Central memory CD4-positive, alpha-beta T cell (primary cell): ENCODE measurements around the gene NXPH2.
"Not testable (repeated sequence)": the region's sequence is repeated elsewhere in the genome, so short reads cannot be mapped to it uniquely, and the experiment has no call there.

Experiments
- DNase-seq: peaks from one replicate; pipeline ENCODE4 v3.0.0; 2022

Gene NXPH2

GRCh38 chr2:138752197-138752956 is 27.8 kb downstream of the NXPH2 start:
- DNase-seq = no peak

- DNase-seq = no peak
These were observed 35.5 kb downstream of the NXPH2 start for GRCh38 chr2:138744713-138745112.

- DNase-seq = no peak
These were observed 37.6 kb downstream of the NXPH2 start for GRCh38 chr2:138742441-138743057.

- DNase-seq = no peak
These were observed 38.3 kb downstream of the NXPH2 start for GRCh38 chr2:138741851-138742250.

DNA sequence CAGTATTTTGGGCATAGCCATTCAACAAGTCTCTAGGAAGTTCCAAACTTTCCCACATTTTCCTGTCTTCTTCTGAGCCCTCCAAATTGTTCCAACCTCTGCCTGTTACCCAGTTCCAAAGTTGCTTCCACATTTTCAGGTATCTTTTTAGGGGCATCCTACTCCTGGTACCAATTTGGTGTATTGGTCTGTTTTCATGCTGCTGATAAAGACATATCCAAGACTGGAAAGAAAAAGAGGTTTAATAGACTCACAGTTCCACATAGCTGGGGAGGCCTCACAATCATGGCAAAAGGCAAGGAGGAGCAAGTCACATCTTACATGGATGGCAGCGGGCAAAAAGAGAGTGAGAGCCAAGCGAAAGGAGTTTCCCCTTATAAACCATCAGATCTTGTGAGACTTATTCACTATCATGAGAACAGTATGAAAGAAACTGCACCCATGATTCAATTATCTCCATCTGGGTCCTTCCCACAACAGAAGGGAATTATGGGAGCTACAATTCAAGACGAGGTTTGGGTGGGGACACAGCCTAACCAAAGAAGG is 43.1 kb downstream of the NXPH2 start:
- DNase-seq = not testable (repeated sequence)

DNA sequence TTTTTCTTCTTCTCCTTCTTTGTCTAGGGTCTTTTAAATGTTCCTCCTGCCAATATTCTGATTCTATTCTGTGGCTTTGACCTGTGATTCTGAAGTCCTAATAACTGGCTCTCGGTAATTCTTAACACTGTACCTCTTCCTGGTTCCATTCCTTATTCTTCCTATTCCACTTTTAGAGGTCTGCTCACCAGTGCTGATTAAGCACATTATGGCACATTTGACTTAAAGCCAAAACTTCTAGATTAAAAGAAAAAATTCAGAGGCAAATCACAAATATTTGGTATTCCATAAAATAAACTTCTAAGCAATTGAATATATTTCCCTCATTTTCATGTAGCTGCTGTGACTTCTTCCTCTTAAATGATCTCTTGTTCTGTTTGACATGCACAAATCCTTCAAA is 47.5 kb downstream of the NXPH2 start:
- no peak for DNase-seq

DNA sequence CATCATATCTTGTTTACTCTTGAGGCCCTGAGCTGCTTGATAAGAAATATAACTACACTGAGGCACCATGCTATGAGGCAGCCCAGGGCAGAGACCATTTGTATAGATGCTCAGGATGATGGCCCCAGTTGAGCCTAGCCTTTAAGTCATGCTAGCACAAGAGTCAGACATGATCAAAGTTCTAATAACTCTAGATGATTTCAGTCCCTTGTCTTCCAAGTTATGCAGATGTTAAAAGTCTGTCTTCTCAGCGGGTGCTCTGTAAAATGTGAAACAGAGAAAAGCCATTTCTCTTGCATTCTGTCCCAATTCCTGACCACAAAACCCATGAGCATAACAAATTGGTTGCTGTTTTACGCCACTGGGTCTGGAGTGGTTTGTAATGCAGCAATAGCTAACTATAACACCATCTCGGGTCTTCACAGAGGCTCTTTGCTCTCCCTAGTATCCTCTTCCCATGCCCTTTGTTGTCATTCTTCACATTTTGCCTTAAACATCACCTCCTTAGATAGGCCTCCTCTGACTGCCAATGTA is 49.6 kb downstream of the NXPH2 start:
- DNase-seq = no peak

GRCh38 chr2:138727956-138728355 is 52.2 kb downstream of the NXPH2 start:
- DNase-seq = no peak

DNA sequence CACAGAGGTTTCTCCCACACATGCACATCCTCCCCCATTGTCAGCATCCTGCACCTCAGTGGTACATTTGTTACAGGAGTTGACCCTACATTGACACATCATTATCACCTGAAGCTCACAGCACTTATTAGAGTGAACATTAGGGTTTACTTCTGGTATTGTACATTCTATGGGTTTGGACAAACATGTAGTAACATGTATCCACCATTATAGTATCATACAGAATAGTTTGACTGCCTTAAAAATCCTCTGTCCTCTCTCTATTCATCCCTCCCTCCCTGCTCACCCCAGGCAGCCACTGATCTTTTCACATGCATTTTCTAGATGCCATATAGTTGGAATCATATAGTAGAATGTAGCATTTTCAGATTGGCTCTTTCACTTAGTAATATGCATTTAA is 53.5 kb downstream of the NXPH2 start:
- no peak for DNase-seq

- DNase-seq = no peak
These were observed 55.3 kb downstream of the NXPH2 start for GRCh38 chr2:138724729-138725459.

DNA sequence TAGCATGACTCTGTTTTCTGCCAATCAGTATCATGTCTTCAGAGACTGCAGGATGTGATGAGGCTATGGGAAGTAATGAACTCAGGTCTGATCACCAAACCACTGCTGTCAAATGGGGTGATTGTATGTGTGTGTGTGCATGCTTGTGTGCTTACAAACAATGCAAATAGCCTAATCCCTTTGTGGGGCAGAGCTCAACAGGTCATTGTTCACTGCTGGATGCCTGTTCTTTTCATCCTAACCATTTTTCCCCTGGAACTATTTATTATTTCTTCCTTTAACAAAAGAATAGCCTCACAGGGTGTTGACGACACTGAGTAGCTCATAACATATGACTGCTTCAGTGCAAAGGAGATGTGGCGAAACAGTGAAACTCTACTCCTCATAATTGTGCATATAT is 55.9 kb downstream of the NXPH2 start:
- no peak for DNase-seq

DNA sequence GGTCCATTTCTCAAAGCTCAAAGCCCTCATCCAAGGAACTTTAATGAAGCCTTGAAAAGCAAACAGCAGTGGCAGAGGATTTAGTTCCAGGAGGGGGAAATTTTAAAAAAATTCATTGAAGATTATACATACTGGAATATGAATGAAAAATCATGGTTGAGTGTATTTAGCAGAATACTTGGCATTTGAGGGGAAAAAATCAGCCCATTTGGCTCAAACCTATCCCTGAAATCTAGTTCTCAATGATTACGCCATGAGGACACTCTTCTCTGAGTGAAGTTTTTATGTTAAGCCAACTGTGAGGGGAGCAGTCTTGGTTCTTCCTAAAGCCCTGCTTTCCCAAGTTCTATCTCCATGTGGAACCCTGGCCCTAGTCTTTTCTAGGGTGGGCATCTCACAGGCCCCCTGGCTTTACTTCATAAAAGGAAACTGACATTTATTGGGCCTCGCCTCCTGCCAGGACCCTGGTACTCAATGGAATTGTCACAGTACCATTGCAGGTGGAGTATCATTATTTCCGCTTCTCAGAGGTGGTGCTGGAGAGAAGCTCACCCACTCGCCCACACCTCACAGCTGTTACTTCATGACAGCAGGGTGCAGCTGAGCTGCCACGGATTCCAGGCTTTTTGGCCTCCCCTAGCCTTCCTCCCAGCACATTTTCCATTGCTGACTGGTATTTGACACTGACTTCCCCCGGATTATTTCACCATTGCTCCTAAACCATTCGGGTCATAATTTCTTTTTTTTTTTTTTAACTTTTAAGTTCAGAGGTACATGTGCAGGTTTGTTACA is 56.8 kb downstream of the NXPH2 start:
- no peak for DNase-seq

GRCh38 chr2:138722316-138722715 is 57.9 kb downstream of the NXPH2 start:
- no peak for DNase-seq

DNA sequence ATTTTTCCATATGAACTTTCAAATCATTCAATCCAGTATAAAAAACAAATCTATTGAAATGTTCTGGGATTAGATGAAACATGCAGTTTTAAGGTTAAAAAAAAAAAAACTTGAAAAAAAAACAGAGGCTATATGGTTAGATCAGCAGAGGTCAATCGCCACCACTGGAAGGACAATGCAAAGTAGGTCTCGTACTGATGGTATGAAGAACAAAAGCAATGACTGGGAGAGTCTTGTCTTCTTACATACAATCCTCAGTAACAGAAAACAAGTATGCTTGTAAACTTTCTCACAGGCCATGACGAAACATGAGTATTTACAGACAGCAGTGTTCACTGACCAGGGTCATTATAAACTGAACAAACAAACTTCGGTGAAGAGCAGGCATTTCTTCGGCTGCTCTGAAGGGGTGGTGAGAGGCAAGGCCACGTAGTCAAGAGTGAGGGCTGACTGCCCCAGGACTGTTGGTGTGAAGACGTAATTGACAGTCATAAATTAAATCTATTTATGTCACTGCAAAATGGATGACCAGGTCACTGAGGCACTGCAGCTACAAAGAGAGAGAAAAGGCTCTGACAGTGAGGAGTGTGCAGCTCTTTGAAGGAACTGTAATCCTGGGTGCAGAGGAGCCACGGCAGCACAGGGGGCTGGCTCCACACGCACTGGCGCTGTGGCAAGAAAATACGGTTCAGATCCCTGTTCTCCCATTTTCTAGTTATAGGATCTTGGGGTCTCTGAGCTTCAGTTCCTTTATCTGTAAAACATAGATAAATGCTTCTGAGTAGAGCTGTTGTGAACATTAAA is 60.0 kb downstream of the NXPH2 start:
- no peak for DNase-seq

GRCh38 chr2:138718405-138718804 is 61.8 kb downstream of the NXPH2 start:
- no peak for DNase-seq

DNA sequence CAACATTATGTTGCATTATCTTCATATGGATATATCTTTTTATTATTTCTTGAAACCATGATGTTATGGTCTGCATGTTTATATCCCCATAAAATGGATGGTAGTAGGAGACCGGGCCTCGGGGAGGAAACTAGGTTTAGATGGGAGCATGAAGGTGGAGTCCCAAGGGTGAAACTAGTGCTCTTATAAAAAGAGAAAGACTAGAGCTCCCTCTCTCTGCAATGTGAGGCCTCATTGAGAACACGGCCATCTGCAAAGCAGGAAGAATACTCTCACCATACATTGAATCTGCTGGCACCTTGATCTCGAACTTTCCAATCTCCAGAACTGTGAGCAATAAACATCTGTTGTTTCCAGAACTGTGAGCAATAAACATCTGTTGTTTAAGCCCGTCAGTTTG is 64.0 kb downstream of the NXPH2 start:
- no peak for DNase-seq

GRCh38 chr2:138713504-138713903 is 66.7 kb downstream of the NXPH2 start:
- DNase-seq = no peak

DNA sequence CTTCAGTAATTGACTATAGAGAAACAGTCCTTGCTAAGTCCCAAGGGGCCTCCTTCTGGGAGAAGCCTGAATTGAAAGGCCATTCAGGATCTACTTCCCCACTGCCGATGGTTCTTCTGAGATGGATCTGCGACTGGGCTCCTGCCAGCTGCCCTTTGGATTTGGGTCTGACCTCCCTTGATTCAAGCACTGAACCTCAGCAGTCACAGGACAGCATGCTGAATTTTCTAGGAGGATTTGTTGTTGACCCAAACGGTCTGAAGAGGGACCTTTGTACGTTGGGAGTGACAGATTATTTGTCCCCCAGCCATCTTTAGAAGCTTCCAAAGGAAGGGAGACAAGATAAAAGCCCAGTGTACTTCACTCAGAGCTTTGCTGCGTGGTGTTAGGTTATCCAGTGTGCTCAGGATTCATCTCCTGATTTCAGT is 67.1 kb downstream of the NXPH2 start:
- no peak for DNase-seq

DNA sequence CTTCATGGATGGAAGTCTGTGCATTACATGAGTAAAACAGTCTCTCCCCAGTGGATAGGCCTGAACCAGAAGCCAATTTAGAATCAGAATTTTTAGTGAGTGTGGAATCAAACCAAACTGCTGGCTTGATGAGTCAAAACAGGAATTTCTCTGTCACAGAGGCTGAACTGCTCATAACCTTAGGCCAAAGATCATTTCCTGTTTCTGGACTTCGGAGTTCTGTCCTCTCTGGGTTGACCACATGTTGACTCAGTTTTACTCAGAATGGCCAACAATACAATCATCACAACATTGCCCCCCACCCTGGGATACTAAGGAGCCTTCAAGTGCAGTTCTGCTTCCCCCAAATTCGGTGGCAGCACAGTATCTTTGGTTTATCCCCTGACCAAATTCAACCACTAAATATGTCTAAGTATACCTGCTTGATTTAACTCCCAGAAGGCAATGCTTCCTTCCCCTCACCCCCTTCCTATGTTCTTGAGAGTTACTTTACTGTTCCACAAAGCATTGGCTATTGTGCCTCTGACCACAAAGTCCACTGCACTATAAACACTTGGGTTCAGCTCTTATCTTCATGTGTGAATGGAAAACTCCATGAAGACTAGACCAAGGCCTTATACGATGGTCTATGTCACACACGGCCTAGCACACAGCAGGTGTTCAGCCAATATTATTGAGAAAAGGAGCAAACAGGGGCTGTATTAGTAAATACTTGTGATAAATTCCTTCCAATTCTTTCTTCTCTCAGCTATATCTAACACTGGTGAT is 67.8 kb downstream of the NXPH2 start:
- no peak for DNase-seq

DNA sequence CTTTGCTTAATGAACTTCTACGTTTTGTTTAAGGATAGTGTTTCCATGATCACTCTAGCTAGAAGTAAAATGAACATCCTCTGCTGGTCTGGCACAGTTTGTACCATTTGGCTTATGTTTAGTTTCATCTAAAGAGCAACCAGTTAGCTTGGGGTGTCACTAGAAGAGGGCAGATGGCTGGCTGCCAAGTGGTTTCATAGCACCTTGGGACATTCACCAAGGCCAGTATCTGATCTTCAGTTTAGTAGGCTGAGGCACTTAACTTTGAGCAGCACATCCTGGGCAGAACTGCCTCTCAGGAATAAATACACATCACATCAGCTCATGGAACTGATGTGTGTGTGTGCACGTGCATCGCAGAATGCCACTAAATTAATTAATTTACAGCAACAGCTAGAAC is 68.4 kb downstream of the NXPH2 start:
- no peak for DNase-seq
